HFF-Myc (cell line): ENCODE data around the gene ALX4.

Experiments used
- DNase-seq: peaks from one replicate; pipeline ENCODE4 v3.0.0-alpha.2; 2011; ENCODE audit warnings: low read depth; ENCODE audit errors: extremely low read depth
- H3K4me3 ChIP-seq: replicated peaks from 2 replicates; pipeline ENCODE4 v1.5.1; 2011; ENCODE audit warnings: low read depth, mild to moderate bottlenecking, control low read depth, low read length
- CTCF ChIP-seq: IDR thresholded peaks from 2 replicates; pipeline ENCODE4 v1.5.1; 2012; ENCODE audit warnings: mild to moderate bottlenecking, low read depth, low read length, control low read depth; ENCODE audit errors: missing control alignments

The ALX4 gene

GRCh38 chr11:44338026-44338425, 28.1 kb upstream of the ALX4 start:
- H3K4me3 ChIP-seq: no peak overlapping the region
- no peak for TF ChIP-seq CTCF
- no peak for DNase-seq

- no peak for TF ChIP-seq CTCF
- DNase-seq: no peak
- H3K4me3 ChIP-seq: no peak overlapping the region
Observed at GRCh38 chr11:44335919-44336318, 26.0 kb upstream of the ALX4 start.

GRCh38 chr11:44335052-44335760, 25.3 kb upstream of the ALX4 start:
- no peak overlapping the region for H3K4me3 ChIP-seq
- DNase-seq: no peak
- TF ChIP-seq CTCF: no peak

- no peak overlapping the region for H3K4me3 ChIP-seq
Observed at GRCh38 chr11:44334356-44335004, 24.5 kb upstream of the ALX4 start.

GRCh38 chr11:44333271-44334218, 23.6 kb upstream of the ALX4 start:
- TF ChIP-seq CTCF: no peak
- DNase-seq: no peak
- no peak overlapping the region for H3K4me3 ChIP-seq

More at GRCh38 chr11:44334356-44335004, 24.5 kb upstream of the ALX4 start:
- DNase-seq: no peak
- TF ChIP-seq CTCF: no peak

- no peak overlapping the region for H3K4me3 ChIP-seq
- TF ChIP-seq CTCF: no peak
- no peak for DNase-seq
Observed at GRCh38 chr11:44332665-44333064, 22.7 kb upstream of the ALX4 start.
